GM12892 (cell line): ENCODE data around the gene TAL1.

Experiments
- POLR2A ChIP-seq: IDR thresholded peaks from 2 replicates; pipeline ENCODE4 v1.6.1; 2011; ENCODE audit warnings: low read depth, low read length, control low read depth
- TAF1 ChIP-seq: IDR thresholded peaks from 2 replicates; pipeline ENCODE4 v1.6.1; 2011; ENCODE audit warnings: low read depth, mild to moderate bottlenecking, control low read depth, low read length, borderline replicate concordance

GRCh38 chr1:47201179-47201578, 30.8 kb downstream of the TAL1 start:
- TF ChIP-seq POLR2A (no peak), TAF1 (no peak)
